Esophagus muscularis mucosa (tissue), 4 donors: ENCODE measurements around the gene MIA3. TPM values are rescaled to one million over a fixed set of nuclear protein-coding genes. Genes with fewer than 3 reads are reported as not detected.

Experiments
- DNase-seq: peaks from one replicate; pipeline ENCODE4 v3.0.0-alpha.2; 2017; ENCODE audit errors: extremely low spot score
- H3K27ac ChIP-seq, 4 donors: fragments of 200-600 bp; sonication (generic); replicated peaks in 1 of 4; 1 replicate in 3 of 4; 2 replicates in 1 of 4; pipeline ENCODE4 v1.5.1; 2016 to 2019; ENCODE audit warnings: mild to moderate bottlenecking in 1 of 4
- H3K27me3 ChIP-seq, 4 donors: fragments of 200-600 bp; sonication (generic); one replicate each; pipeline versions ENCODE4 v1.5.1 to v1.6.0; 2016 to 2019
- H3K36me3 ChIP-seq, 4 donors: fragments of 200-600 bp; sonication (generic); one replicate each; pipeline ENCODE4 v1.5.1; 2016 to 2019
- H3K4me1 ChIP-seq, 4 donors: fragments of 200-600 bp; sonication (generic); one replicate each; pipeline ENCODE4 v1.5.1; 2016 to 2019
- H3K4me3 ChIP-seq, 4 donors: fragments of 200-600 bp; sonication (generic); 1 replicate in 2 of 4; 2 replicates in 2 of 4; pipeline ENCODE4 v1.5.1; 2016 to 2019; ENCODE audit warnings: mild to moderate bottlenecking in 4 of 4, moderate library complexity in 1 of 4
- H3K9me3 ChIP-seq, 4 donors: fragments of 200-600 bp; sonication (generic); 1 replicate in 3 of 4; 2 replicates in 1 of 4; pipeline ENCODE4 v1.5.1; 2016 to 2019
- EP300 ChIP-seq: sonication (generic); formaldehyde crosslinking; IDR thresholded peaks from one replicate; pipeline ENCODE4 v1.6.1; 2017; ENCODE audit warnings: antibody characterized with exemption
- POLR2A ChIP-seq: fragments of 450-650 bp; IDR thresholded peaks from one replicate; pipeline ENCODE4 v1.6.1; 2017; ENCODE audit warnings: antibody characterized with exemption, moderate library complexity, mild to moderate bottlenecking, low read depth
- POLR2AphosphoS5 ChIP-seq, 2 donors: sonication (generic); formaldehyde crosslinking; IDR thresholded peaks; one replicate each; pipeline ENCODE4 v1.6.1; 2017; ENCODE audit warnings: antibody characterized with exemption in 2 of 2
- WGBS: methylation state at CpG from one replicate; pipeline ENCODE4 v1.1.5; 2018; 5-methylcytosine and 5-hydroxymethylcytosine counted together
- intact Hi-C: fragments of 100-400 bp; cut with DNase I; formaldehyde crosslinking; loops from one replicate; pipeline ENCODE4 v1.15.1; 2023
- total RNA-seq, 4 donors: library from RNA; depleted of rRNA; stranded (reverse); fragments of >200 nt; gene quantifications; one replicate each; pipeline versions ENCODE4 v1.1.0 to v1.2.1, GENCODE V29; 2016
- TF ChIP-seq, protein P1 (sequence below), 3 experiments: fragments of 200-600 bp in 2 of 3; fragments of 450-650 bp in 1 of 3; sonication (generic) in 2 of 3; IDR thresholded peaks; one replicate each; pipeline ENCODE4 v1.5.1; 2017 to 2019; ENCODE audit warnings: antibody characterized with exemption in 3 of 3, mild to moderate bottlenecking in 2 of 3, moderate library complexity in 1 of 3

MIA3 gene
- total RNA-seq, 4 donors from 2014 or later = 36.1 to 53.0 (median 49.0) TPM

DNA sequence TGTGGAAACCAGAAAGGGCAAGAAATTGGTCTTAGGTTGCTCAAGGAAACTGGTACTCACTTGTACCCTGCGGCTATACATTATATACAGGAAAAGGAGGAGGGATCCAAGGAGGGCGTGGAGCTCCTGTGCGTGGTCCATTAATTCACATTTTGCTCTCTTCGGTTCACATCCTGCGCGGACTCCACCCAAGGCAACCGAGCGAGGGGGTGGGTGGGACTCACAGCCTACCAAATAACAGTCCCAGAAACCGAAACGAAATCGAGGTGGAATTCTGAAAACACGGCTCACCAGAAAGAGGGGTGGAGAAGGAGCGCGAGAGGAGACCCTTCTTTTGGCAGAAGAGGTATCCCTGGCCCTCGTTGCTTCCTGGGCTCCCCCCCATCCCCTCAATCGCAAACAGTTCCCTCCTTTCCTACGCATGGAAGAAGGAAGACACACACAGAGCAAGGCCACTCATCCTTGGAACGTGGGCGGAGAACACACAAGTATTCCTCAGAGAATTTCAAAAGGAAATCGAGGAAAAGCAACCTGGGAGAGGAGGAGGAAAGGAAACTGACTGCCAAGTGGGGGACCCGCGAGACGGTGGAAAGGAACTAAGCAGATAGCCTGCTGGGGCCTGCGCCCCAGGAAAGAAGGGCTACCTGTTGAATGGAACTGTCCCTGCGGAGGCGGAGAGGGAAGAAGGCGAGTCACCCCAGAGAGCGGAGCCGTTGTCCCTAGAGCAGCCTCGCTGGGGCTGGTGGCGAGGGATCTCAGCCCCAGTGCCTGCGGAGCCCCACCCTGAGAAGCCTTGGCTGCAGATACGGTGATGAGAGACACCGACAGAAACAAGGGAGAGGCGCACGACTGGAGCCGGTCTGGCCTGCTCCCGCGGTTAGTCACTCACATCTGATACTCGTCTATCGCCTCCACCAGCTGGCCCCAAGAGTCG, 93.7 kb downstream of the MIA3 start:
- Histone ChIP-seq H3K27ac (peak overlapping the region; percentile 92 to 98 (median 96)), H3K36me3 (peaks cover 0 to 17% (median 9%) of the 10 kb centered on the region in 4 donors), H3K4me3 (peak overlapping the region; percentile 68 to 96 (median 78)), H3K9me3 (no peaks in the 10 kb centered on the region), H3K4me1 (peaks cover 14 to 46% (median 39%) of the 10 kb centered on the region in 4 donors), H3K27me3 (no peaks in the 10 kb centered on the region)
- TF ChIP-seq, protein P1, sequence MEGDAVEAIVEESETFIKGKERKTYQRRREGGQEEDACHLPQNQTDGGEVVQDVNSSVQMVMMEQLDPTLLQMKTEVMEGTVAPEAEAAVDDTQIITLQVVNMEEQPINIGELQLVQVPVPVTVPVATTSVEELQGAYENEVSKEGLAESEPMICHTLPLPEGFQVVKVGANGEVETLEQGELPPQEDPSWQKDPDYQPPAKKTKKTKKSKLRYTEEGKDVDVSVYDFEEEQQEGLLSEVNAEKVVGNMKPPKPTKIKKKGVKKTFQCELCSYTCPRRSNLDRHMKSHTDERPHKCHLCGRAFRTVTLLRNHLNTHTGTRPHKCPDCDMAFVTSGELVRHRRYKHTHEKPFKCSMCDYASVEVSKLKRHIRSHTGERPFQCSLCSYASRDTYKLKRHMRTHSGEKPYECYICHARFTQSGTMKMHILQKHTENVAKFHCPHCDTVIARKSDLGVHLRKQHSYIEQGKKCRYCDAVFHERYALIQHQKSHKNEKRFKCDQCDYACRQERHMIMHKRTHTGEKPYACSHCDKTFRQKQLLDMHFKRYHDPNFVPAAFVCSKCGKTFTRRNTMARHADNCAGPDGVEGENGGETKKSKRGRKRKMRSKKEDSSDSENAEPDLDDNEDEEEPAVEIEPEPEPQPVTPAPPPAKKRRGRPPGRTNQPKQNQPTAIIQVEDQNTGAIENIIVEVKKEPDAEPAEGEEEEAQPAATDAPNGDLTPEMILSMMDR (IDR thresholded peaks at IDR 0.05) = no peak
- no peak for TF ChIP-seq EP300
- TF ChIP-seq POLR2AphosphoS5 (IDR thresholded peaks at IDR 0.05) = no peak
- no peak for TF ChIP-seq POLR2A
- no peak for DNase-seq
- intact Hi-C loops = loop anchor here (10.0 kb wide), 1 partner anchor 67 kb away; no protein-coding TSS in a partner anchor
- WGBS = under 1% methylated on average over 32 of the region's 42 CpGs

DNA sequence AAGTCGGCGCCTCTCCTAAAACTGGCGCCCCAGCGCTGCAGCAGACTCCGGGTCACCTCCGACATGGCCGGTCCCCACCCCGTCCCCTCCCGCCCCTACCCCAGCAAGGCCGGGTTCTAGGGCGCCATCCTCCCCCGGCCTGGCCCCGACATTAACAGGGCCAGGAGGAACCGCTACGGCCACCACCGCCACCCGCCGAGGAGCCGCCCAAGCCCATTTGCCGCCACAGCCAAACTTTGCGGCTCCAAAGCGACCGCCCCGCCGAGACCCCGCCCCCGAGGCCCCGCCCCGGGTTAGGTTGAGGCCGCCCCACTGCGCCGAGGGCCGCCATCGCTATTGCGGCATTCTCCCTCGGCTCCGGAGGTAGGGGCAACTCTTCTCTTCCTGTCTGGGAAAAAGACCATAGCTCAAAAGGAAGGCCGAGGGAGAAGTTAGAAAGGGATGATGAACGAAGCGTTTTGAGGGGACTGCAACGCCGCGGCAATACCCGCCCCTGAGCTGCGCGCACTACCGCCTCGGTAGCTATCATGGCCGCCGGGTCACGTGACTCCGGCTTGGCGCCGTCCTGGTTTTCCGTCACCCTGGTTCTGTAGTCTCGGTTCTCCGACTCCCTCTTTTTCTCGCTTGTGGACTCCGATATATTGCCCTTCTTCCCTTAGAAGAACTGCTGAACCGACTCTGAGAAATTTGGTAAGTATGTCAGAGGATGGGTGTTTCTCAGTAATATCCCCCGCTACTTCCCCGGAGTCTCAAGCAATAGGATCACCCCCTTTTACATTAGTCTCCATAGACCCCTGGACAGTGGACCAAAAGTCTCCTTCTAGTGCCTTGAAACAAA, 94.6 kb downstream of the MIA3 start, which contains the start of the genes AIDA and BROX:
TSS of gene AIDA (minus strand) at position 239 of the 838 bp plus-strand sequence. CDS start at position 65, 174 bp downstream.
TSS of gene BROX (plus strand) at position 312 of the 838 bp plus-strand sequence. CDS start 3,136 bp downstream, outside the sequence.
- H3K27me3 ChIP-seq = no peaks in the 10 kb centered on the region
- H3K36me3 ChIP-seq = peaks cover 0 to 25% (median 16%) of the 10 kb centered on the region in 4 donors
- peak; percentile 98 for DNase-seq
- no peaks in the 10 kb centered on the region for H3K9me3 ChIP-seq
- peak within 1 kb of the TSS; percentile 68 to 96 (median 78) for H3K4me3 ChIP-seq
- 1% methylated on average over 27 of the region's 62 CpGs for WGBS
- TF ChIP-seq POLR2AphosphoS5 (IDR thresholded peaks at IDR 0.05) (peak in 1 of 2 donors; percentile 82), POLR2A (no peak)
- TF ChIP-seq, protein P1 (IDR thresholded peaks at IDR 0.05) = peak in 1 of 3 experiments; percentile 7
- H3K4me1 ChIP-seq = peaks cover 14 to 46% (median 39%) of the 10 kb centered on the region in 4 donors
- peak within 1 kb of the TSS; percentile 92 to 98 (median 96) for H3K27ac ChIP-seq
- intact Hi-C loops = loop anchor here (10.0 kb wide), 1 partner anchor 68 kb away; no protein-coding TSS in a partner anchor

DNA sequence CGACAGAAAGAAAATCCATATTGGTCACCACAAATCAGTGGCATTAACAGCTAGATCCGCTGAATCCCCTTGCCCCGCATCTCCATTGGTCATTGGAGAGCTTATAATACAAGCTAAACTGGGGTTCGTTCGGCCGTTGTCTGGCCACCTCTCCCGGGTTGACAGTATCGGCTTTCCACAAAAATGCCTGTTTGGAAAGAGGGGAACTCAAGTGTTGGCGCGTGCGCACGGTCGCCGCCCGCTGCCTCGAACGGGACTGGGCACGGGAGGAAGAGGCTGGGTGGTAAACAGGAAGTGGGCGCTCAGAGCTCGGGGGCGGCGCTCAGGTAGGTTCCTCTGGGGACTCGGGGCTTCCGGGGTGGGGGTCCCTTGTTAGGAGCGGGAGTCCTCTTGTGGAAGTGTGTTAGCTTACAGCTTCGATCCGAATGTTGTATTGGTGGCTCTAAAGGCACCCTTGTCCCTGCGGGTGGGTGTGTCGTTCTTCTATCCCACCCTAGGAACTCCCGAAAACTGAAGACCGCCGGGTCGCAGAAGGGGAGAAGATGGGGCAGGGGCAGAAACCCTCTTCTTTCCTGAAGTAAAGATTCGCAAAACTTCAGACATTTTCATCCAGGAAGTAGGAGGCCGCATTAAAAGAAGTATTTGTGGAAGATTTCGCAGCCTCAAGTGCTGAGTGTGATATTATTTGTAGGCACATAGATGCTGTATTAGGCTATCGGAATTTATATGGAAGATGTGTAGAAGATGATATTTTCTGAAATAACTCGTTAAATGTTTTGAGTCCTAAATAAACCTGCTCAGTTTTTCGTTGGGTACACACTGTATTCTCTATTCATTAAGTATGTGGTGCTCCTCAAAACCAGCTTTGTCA, 95.4 kb downstream of the MIA3 start:
- Histone ChIP-seq H3K27me3 (no peaks in the 10 kb centered on the region), H3K9me3 (no peaks in the 10 kb centered on the region), H3K27ac (peak overlapping the region; percentile 92 to 98 (median 96)), H3K4me1 (peaks cover 14 to 46% (median 39%) of the 10 kb centered on the region in 4 donors), H3K4me3 (peak overlapping the region; percentile 68 to 96 (median 78)), H3K36me3 (peaks cover 0 to 34% (median 20%) of the 10 kb centered on the region in 4 donors)
- TF ChIP-seq, protein P1 (IDR thresholded peaks at IDR 0.05) = peak in 1 of 3 experiments; percentile 11
- TF ChIP-seq EP300 (no peak), POLR2AphosphoS5 (IDR thresholded peaks at IDR 0.05) (peak; percentile 76 to 97), POLR2A (no peak)
- intact Hi-C loops = loop anchor here (10.0 kb wide), 1 partner anchor 69 kb away; no protein-coding TSS in a partner anchor
- 2% methylated on average over 29 of the region's 39 CpGs for WGBS
- DNase-seq = peak; percentile 97

DNA sequence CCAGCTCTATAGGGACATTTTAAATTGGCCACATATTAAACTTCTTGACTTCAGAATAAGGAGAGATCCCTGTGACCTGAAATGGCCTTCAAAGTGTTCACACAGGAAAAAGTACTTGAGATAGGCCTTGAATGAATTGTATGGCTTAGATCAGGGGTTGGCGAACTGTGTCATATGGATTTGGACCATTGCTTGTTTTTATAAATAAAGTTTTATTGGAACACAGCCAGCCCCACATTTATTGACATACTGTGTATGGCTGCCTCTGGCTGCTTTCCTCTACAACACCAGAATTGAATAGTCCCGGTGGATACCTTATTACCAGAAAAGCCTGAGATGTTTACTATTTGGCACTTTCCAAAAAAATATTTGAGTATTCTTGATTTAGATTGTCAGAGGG, 98.5 kb downstream of the MIA3 start:
- Histone ChIP-seq H3K27me3 (no peaks in the 10 kb centered on the region), H3K9me3 (no peaks in the 10 kb centered on the region), H3K4me1 (peaks cover 0 to 17% (median 13%) of the 10 kb centered on the region in 4 donors), H3K36me3 (peaks cover 15 to 62% (median 47%) of the 10 kb centered on the region in 4 donors), H3K27ac (no peak overlapping the region), H3K4me3 (no peak overlapping the region)
- DNase-seq = no peak
- 97% methylated on average over 2 of the region's 2 CpGs for WGBS
- intact Hi-C loops = loop anchor here (10.0 kb wide), 1 partner anchor 72 kb away; no protein-coding TSS in a partner anchor
- TF ChIP-seq EP300 (no peak), POLR2A (no peak), POLR2AphosphoS5 (IDR thresholded peaks at IDR 0.05) (no peak)
- TF ChIP-seq, protein P1 (IDR thresholded peaks at IDR 0.05) = no peak
